GM19455 (cell line): ENCODE data around the gene CREBRF.
A peak's percentile ranks its signal among the peaks of the same experiment; 100 is the strongest.
"Not testable (repeated sequence)": the region's sequence is repeated elsewhere in the genome, so short reads cannot be mapped to it uniquely, and the experiment has no call there.

Source experiments
- ATAC-seq: cut with Tn5 transposase; IDR thresholded peaks from one replicate; pipeline ENCODE4 v1.9.1; 2021; ENCODE audit not compliant: unreplicated experiment

CREBRF gene

DNA sequence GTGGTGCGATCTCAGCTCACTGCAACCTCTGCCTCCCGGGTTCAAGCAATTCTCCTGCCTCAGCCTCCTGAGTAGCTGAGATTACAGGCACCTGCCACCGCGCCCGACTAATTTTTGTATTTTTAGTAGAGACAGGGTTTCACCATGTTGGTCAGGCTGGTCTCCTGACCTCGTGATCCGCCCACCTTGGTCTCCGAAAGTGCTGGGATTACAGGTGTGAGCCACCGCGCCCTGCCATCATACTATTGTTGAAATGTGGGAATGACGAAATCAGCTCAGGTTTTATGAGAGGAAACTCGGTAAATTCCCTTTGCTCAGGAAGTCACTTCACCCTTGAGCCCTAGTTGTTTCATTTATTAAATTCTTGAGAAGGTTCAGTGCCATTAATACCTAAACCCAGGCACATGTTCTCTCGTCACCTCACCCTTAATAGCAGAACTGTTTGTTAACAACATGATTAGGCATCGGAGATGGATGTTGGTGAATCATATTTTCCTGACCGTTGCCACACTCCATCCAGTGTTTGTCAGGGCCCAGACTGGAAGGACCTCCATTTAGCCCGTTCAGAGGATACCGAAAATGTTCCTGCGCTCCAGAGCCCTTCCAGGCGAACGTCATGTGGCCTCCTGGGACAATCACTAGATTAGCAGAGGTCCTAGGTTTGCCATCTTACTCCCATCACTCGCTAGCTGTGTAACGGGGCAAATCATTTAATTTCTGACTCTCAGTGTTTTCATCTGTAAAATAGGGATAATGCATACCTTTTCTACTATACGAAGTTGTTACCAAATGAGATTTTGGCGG lies 20.0 kb upstream of the CREBRF start:
- peak; percentile 47 for ATAC-seq

- ATAC-seq: no peak
Measured at GRCh38 chr5:173039188-173039587, 17.0 kb upstream of the CREBRF start.

- no peak for ATAC-seq
Measured at GRCh38 chr5:173039964-173040363, 16.2 kb upstream of the CREBRF start.

DNA sequence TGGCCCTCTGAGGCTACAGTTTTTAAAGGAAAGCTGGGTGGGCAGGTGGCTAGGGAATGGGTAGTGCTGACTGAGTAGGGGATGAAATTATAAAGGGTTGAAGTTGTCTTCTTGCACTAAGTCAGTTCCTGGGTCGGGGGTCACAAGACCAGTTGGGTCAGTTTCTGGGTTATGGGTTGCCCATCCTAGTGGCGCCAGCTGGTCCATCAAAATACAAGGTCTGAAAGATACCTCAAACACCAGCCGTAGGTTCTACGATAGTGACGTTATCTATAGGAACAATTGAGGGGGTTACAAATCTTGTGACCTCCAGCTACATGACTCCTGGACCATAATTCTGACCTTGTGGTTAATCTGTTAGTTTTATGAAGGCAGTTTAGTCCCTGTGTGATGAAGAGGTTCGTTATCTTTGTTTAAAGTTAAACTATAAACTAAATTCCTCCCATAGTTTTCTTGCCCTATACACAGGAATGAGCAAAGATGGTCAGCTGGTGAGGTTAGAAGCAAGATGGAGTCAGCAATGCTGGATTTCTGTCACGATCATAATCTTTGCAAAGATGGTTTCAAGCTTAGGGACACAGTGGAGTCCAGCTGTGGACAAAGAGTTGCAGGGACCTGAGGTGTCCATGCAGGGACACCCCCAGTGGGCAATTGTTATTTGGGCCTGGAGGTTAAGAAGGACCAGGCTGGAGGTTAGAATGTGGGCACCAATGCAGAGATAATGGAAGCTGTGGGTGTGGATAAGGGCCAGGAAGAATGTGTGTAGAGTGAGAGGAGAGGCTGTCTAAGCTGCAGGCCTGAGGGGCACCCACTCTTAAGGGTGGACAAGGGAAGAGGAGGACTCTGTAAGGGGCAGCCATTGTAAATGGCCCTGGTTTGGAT lies 14.0 kb upstream of the CREBRF start:
- no peak for ATAC-seq

DNA sequence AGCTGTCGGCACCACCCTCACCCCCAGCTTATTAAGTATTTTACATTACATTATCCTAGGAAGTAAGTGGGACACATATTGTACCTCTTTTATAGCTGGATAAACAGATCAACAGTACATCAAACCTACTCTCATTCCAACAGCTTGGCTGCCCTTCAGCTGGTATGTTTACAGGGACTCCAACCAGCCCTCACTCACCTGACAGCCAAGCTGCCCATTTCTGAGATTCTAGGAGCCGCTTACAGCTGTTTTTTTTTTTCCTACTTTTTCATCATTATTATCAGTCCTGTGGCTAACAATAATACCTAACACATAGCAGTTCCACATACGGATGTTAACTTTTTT lies 13.4 kb upstream of the CREBRF start:
- ATAC-seq: no peak

GRCh38 chr5:173045474-173045873 lies 10.7 kb upstream of the CREBRF start:
- ATAC-seq: no peak

- not testable (repeated sequence) for ATAC-seq
Measured at GRCh38 chr5:173047096-173047837, 8.9 kb upstream of the CREBRF start.

DNA sequence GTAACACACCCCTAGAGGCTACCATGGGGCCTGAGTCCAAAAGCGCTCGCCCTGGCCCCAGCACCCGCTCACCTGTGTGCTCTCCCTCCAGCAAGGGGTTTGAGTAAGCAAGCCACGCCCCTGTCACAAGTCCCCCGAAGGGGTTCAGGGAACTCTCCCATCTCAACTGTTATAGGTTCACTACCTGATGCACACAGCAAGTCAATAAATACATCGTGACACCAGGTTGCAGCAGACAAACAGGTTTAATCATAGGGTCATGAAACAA lies 8.4 kb upstream of the CREBRF start:
- no peak for ATAC-seq

GRCh38 chr5:173050791-173051190 lies 5.4 kb upstream of the CREBRF start:
- no peak for ATAC-seq

GRCh38 chr5:173051746-173052145 lies 4.4 kb upstream of the CREBRF start:
- no peak for ATAC-seq

DNA sequence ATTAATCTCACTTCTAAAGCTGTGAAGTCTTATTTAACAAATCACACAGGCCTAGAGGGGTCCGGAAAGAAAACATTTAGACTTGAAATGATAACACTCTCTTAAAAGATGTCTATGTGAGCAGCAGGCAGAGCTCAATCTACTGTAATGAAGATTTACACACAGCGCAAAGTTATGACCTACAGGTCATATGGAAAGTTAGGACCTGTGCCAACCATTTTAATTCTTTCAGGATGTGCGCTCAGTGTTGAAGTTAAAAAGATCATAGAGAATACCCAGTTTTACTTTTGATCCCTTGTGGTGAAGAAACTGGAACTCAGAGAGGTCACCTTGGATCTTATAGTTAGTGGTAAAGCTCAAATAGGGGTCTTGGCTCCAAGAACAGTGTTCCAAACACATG lies 3.1 kb upstream of the CREBRF start:
- no peak for ATAC-seq

- no peak for ATAC-seq
Measured at GRCh38 chr5:173055042-173055721, 970 bp upstream of the CREBRF start.

DNA sequence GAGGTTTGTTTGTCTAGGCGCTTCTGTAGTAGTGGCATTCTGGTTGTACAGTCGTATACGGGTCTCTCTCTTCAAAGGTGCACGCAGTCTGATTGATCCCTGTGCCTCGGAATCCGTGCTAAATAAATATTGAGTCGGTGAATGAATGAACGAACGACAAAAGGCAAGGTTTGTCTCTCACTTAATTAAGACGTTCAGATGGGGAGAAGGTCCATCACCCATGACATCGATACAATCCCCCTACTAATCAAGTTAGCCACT lies 500 bp upstream of the CREBRF start:
- ATAC-seq: peak; percentile 0

- ATAC-seq: peak; percentile 36
Measured at GRCh38 chr5:173056783-173057061, 570 bp downstream of the CREBRF start.

- ATAC-seq: peak; percentile 86
Measured at GRCh38 chr5:173057062-173057924, 1.1 kb downstream of the CREBRF start.

DNA sequence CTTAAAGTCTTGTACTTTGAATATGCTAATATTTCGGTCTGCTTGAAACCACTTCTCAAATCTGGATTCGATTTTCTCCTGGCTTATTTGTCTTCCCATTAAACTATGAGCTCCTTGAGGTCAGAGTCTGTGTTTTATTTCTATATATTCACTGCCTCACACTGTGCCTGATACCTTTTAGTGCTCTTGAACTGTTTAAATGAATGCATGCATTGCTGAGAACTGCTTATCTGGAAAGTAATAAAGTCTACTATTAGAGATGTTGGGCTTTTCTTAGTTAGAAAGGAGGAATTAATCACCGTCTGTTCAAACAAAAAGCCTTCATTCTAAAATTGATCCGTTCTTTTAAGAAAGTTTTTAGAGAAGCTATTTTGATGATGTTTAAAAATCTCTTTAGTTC lies 6.0 kb downstream of the CREBRF start:
- ATAC-seq: no peak

DNA sequence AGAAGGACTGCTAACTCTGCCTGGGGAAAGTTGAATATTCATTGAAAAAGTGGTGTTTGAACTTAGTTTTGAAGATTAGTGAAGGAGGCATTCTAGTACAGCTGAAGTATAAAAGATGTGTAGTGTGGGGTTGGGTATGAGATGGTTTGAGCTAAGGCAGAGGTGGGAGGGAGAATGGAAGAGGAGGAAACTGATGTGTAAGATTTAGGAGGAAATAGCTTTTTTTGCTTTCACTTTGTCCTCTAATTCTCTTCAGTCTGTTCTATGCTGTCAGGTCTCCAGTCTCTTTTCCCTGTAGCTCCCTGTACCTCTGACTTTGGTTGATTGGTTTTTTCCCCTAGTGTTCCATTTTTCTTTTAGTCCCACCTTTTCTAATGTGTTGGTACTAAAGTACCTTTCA lies 9.0 kb downstream of the CREBRF start:
- peak; percentile 64 for ATAC-seq

DNA sequence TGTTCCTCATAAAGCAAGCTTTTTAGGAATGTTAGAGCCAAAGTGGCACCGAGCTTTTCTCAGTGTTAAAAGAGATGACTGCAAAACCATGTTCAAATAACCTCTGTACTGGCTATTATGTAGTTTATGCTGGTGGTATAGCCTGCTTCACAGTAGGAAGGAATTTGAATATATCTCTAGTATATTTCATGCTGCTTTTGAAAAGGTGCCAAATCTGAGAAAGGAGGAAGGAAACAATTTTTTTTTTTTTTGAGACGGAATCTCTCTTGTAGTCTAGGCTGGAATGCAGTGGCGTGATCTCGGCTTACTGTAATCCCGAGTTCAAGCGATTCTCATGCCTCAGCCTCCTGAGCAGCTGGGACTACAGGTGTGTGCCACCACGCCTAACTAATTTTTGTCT lies 13.5 kb downstream of the CREBRF start:
- no peak for ATAC-seq

DNA sequence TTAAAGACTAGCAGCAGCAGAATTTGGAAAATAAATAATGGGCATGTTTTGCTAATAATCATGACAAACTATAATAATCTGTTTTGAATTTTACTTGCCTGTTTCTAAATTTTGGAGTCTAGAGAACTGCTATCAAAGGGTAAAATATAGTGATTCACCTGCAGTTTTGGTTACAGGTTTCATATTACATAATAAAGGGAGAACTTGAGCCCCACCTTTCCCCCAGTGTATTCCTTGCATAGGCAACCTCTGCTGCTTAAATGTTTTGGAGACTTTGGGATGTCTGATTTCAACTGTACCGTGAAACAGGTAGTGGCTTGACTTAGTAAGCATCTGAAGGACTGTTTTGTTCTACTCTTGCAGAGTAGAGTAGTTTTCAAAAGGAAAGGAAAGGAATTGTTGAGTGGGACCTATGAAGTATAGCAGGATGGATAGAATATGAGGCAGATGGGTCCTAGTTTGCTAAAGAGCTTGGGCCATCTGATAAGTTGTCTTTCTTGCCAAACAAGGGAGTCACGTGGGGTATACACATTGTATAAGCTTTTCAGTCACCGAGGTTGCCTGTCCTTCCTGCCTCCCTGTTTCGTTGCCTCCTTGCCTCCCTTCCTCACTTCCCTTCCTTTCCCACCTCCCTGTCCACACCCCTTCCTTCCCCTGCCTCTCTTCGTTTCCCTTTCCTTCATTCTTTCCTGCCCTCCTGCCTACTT lies 19.1 kb downstream of the CREBRF start:
- no peak for ATAC-seq

- no peak for ATAC-seq
Measured at GRCh38 chr5:173075970-173076369, 19.8 kb downstream of the CREBRF start.
